ENCODE measurements around the gene BCAS1. TPM values are rescaled to one million over a fixed set of nuclear protein-coding genes. Genes with fewer than 3 reads are reported as not detected.

Gene BCAS1
- total and polyA plus RNA-seq, 10 of the 15 experiments (the other 5 are each of a cell fraction or from before 2014, with no cell fraction given) = 0.21 to 1.4 (median 0.55) TPM

DNA sequence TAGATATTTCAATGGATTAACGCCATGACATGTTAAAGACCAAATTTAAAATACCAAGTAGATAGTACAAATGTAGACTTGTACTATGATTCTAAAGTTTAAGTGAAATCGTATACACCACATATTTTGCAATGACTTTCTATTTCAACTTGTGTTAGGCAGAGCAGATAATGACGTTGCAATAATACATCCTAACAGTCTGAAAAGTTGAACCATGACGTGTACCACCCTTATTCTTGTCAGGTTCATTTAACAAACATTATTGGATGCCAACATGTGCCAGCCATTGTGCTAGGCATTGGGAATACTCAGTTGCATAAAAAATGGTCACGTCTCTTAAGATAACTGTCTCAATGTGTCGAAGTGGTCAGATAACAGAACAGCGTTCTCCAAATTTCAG lies 50.0 kb downstream of the BCAS1 start:
- DNase-seq (ENCODE audit: low read depth, low spot score) = no peak
- Histone ChIP-seq H4K20me1 (ENCODE audit: control insufficient read depth, insufficient read depth) (no peaks in the 10 kb centered on the region), H3K4me3 (no peak overlapping the region), H3K9ac (ENCODE audit: control insufficient read depth, insufficient read depth, low read length) (no peak overlapping the region), H3K9me3 (replicated peaks; ENCODE audit: control insufficient read depth, insufficient read depth, low read length) (no peaks in the 10 kb centered on the region; the same call in 2 of the 3 replicates), H3K36me3 (ENCODE audit: control insufficient read depth in 2 of 2, insufficient read depth in 2 of 2, low read length in 1 of 2) (no peaks in the 10 kb centered on the region), H3K4me2 (ENCODE audit: control insufficient read depth, insufficient read depth) (no peak overlapping the region), H3K27ac (ENCODE audit: control insufficient read depth, insufficient read depth) (no peak overlapping the region), H3K27me3 (replicated peaks in 1 of 2; ENCODE audit: control insufficient read depth in 2 of 2, insufficient read depth in 2 of 2, low read length in 1 of 2) (no peaks in the 10 kb centered on the region), H3K4me1 (ENCODE audit: control insufficient read depth, insufficient read depth, low read length) (peaks cover 30% of the 10 kb centered on the region), H2AFZ (ENCODE audit: control insufficient read depth, low read depth, low read length) (no peak overlapping the region), H3K79me2 (ENCODE audit: control insufficient read depth, insufficient read depth, low read length) (no peaks in the 10 kb centered on the region)
- no TSS peak for BruUV-seq (replicated peaks)
- intact Hi-C loops (cut with micrococcal nuclease; ENCODE audit: unreplicated experiment) (no loop called here), in situ Hi-C loops (cut with MboI) (no loop called here)
- POLR2A ChIA-PET = interaction anchor here (0.5 kb wide), 1 partner anchor 84 kb away, joined by 3 read pairs; no protein-coding TSS in a partner anchor
- SMC1A ChIA-PET (ENCODE audit: uncharacterized antibody, unreplicated experiment) = interaction anchor here (1.1 kb wide), 1 partner anchor 14 kb away, joined by 3 read pairs; no protein-coding TSS in a partner anchor
- CTCF ChIA-PET = no interaction called here
- RAD21 ChIA-PET (ENCODE audit: unreplicated experiment) = no interaction called here
- no peak for ATAC-seq
- FAIRE-seq = no peak
- WGBS (ENCODE audit: insufficient coverage, insufficient replicate concordance, low lambda C conversion rate, missing lambda C conversion rate) = 96% methylated on average over 7 of the region's 7 CpGs
- TF ChIP-seq ZNF384 (IDR thresholded peaks at IDR 0.05; ENCODE audit: borderline replicate concordance, low read depth, low read length) = no peak
- no peak for TF ChIP-seq YBX1 (IDR thresholded peaks at IDR 0.05)
- TF ChIP-seq MYB (IDR thresholded peaks at IDR 0.05; ENCODE audit: borderline replicate concordance, low read depth, low read length) = no peak
- TF ChIP-seq, protein P1, sequence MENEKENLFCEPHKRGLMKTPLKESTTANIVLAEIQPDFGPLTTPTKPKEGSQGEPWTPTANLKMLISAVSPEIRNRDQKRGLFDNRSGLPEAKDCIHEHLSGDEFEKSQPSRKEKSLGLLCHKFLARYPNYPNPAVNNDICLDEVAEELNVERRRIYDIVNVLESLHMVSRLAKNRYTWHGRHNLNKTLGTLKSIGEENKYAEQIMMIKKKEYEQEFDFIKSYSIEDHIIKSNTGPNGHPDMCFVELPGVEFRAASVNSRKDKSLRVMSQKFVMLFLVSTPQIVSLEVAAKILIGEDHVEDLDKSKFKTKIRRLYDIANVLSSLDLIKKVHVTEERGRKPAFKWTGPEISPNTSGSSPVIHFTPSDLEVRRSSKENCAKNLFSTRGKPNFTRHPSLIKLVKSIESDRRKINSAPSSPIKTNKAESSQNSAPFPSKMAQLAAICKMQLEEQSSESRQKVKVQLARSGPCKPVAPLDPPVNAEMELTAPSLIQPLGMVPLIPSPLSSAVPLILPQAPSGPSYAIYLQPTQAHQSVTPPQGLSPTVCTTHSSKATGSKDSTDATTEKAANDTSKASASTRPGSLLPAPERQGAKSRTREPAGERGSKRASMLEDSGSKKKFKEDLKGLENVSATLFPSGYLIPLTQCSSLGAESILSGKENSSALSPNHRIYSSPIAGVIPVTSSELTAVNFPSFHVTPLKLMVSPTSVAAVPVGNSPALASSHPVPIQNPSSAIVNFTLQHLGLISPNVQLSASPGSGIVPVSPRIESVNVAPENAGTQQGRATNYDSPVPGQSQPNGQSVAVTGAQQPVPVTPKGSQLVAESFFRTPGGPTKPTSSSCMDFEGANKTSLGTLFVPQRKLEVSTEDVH (IDR thresholded peaks at IDR 0.05; ENCODE audit: low read depth, partially characterized antibody) = no peak
- TF ChIP-seq, protein P2, sequence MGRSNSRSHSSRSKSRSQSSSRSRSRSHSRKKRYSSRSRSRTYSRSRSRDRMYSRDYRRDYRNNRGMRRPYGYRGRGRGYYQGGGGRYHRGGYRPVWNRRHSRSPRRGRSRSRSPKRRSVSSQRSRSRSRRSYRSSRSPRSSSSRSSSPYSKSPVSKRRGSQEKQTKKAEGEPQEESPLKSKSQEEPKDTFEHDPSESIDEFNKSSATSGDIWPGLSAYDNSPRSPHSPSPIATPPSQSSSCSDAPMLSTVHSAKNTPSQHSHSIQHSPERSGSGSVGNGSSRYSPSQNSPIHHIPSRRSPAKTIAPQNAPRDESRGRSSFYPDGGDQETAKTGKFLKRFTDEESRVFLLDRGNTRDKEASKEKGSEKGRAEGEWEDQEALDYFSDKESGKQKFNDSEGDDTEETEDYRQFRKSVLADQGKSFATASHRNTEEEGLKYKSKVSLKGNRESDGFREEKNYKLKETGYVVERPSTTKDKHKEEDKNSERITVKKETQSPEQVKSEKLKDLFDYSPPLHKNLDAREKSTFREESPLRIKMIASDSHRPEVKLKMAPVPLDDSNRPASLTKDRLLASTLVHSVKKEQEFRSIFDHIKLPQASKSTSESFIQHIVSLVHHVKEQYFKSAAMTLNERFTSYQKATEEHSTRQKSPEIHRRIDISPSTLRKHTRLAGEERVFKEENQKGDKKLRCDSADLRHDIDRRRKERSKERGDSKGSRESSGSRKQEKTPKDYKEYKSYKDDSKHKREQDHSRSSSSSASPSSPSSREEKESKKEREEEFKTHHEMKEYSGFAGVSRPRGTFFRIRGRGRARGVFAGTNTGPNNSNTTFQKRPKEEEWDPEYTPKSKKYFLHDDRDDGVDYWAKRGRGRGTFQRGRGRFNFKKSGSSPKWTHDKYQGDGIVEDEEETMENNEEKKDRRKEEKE (IDR thresholded peaks at IDR 0.05) = no peak
- TF ChIP-seq, protein P3, sequence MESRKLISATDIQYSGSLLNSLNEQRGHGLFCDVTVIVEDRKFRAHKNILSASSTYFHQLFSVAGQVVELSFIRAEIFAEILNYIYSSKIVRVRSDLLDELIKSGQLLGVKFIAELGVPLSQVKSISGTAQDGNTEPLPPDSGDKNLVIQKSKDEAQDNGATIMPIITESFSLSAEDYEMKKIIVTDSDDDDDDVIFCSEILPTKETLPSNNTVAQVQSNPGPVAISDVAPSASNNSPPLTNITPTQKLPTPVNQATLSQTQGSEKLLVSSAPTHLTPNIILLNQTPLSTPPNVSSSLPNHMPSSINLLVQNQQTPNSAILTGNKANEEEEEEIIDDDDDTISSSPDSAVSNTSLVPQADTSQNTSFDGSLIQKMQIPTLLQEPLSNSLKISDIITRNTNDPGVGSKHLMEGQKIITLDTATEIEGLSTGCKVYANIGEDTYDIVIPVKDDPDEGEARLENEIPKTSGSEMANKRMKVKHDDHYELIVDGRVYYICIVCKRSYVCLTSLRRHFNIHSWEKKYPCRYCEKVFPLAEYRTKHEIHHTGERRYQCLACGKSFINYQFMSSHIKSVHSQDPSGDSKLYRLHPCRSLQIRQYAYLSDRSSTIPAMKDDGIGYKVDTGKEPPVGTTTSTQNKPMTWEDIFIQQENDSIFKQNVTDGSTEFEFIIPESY (IDR thresholded peaks at IDR 0.05) = no peak
- no peak for TF ChIP-seq TBL1XR1 (IDR thresholded peaks at IDR 0.05; ENCODE audit: low read depth, low read length)
- no peak for TF ChIP-seq SIN3A (IDR thresholded peaks at IDR 0.05; ENCODE audit: low read depth, low read length)
- TF ChIP-seq, protein P4, sequence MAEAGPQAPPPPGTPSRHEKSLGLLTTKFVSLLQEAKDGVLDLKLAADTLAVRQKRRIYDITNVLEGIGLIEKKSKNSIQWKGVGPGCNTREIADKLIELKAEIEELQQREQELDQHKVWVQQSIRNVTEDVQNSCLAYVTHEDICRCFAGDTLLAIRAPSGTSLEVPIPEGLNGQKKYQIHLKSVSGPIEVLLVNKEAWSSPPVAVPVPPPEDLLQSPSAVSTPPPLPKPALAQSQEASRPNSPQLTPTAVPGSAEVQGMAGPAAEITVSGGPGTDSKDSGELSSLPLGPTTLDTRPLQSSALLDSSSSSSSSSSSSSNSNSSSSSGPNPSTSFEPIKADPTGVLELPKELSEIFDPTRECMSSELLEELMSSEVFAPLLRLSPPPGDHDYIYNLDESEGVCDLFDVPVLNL (IDR thresholded peaks at IDR 0.05; ENCODE audit: low read depth, low read length) = no peak
- TF ChIP-seq, protein P5, sequence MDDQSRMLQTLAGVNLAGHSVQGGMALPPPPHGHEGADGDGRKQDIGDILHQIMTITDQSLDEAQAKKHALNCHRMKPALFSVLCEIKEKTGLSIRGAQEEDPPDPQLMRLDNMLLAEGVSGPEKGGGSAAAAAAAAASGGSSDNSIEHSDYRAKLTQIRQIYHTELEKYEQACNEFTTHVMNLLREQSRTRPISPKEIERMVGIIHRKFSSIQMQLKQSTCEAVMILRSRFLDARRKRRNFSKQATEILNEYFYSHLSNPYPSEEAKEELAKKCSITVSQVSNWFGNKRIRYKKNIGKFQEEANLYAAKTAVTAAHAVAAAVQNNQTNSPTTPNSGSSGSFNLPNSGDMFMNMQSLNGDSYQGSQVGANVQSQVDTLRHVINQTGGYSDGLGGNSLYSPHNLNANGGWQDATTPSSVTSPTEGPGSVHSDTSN (IDR thresholded peaks at IDR 0.05; ENCODE audit: insufficient replicate concordance, low read depth, low read length) = no peak
- no peak for TF ChIP-seq NFYB (IDR thresholded peaks at IDR 0.05; ENCODE audit: insufficient read depth, low read depth, low read length)
- TF ChIP-seq KLF5 (IDR thresholded peaks at IDR 0.05; ENCODE audit: partially characterized antibody) = no peak
- TF ChIP-seq, protein P6, sequence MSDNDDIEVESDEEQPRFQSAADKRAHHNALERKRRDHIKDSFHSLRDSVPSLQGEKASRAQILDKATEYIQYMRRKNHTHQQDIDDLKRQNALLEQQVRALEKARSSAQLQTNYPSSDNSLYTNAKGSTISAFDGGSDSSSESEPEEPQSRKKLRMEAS (IDR thresholded peaks at IDR 0.05; ENCODE audit: low read depth, low read length) = no peak
- TF ChIP-seq IRF4 (IDR thresholded peaks at IDR 0.05; ENCODE audit: low read depth, low read length) = no peak
- no peak for TF ChIP-seq HDGF (IDR thresholded peaks at IDR 0.05)
